Large intestine (tissue), 3 donors: ENCODE results near the gene EFNB2. TPM values are rescaled to one million over a fixed set of nuclear protein-coding genes. Genes with fewer than 3 reads are reported as not detected.

Source experiments
- DNase-seq, 2 donors: peaks; one replicate each; pipeline versions ENCODE4 v3.0.0 to v3.0.0-alpha.2; 2013
- H3K27ac ChIP-seq: one replicate; pipeline ENCODE4 v1.5.1; 2013; ENCODE audit warnings: low read length
- H3K27me3 ChIP-seq: 2 replicates; pipeline ENCODE4 v1.6.1; 2013; ENCODE audit warnings: low read length; ENCODE audit not compliant: control insufficient read depth, insufficient read depth
- H3K36me3 ChIP-seq: 2 replicates; pipeline ENCODE4 v1.6.1; 2013; ENCODE audit warnings: low read length; ENCODE audit not compliant: control insufficient read depth, insufficient read depth
- H3K4me1 ChIP-seq: one replicate; pipeline ENCODE4 v1.6.1; 2013; ENCODE audit warnings: low read length; ENCODE audit not compliant: control insufficient read depth, insufficient read depth
- H3K4me3 ChIP-seq: one replicate; pipeline ENCODE4 v1.5.1; 2013; ENCODE audit warnings: low read length
- H3K9me3 ChIP-seq: one replicate; pipeline ENCODE4 v1.6.1; 2013; ENCODE audit warnings: mild to moderate bottlenecking, low read depth, low read length, moderate library complexity; ENCODE audit not compliant: control insufficient read depth
- WGBS: methylation state at CpG from one replicate; pipeline ENCODE4 v1.1.5; 2013; ENCODE audit warnings: low lambda C conversion rate; ENCODE audit not compliant: insufficient coverage; 5-methylcytosine and 5-hydroxymethylcytosine counted together
- polyA plus RNA-seq: library from polyadenylated mRNA; unstranded; fragments of 120-200 nt; gene quantifications from one replicate; pipeline ENCODE4 v1.2.1, GENCODE V29; 2013

EFNB2 gene
- polyA plus RNA-seq, 1 donor = 28.8 TPM

DNA sequence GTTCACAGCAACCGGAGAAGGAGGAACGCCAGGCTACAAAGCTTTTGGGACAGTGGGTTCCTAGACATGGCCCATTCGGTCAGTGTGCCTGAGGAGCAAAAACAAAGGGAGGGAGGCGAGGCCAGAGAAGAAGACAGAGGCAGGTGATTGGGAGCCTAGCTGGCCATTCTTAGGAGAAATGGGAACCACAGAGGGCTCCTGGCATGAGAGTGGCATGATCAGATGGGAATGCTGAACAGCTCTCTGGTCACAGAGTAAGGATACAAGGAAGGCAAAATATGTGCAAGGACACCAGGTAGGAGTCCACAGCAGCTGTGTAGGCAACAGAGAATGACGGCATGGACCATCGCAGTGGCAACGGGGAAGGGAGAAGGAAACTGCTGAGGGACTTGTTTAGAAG, 82.4 kb downstream of the EFNB2 start:
- no peak for DNase-seq
- Histone ChIP-seq H3K36me3 (no peaks in the 10 kb centered on the region), H3K27me3 (no peaks in the 10 kb centered on the region), H3K4me3 (no peak overlapping the region), H3K27ac (no peak overlapping the region), H3K9me3 (no peaks in the 10 kb centered on the region), H3K4me1 (no peaks in the 10 kb centered on the region)
- 95% methylated on average over 4 of the region's 7 CpGs for WGBS

DNA sequence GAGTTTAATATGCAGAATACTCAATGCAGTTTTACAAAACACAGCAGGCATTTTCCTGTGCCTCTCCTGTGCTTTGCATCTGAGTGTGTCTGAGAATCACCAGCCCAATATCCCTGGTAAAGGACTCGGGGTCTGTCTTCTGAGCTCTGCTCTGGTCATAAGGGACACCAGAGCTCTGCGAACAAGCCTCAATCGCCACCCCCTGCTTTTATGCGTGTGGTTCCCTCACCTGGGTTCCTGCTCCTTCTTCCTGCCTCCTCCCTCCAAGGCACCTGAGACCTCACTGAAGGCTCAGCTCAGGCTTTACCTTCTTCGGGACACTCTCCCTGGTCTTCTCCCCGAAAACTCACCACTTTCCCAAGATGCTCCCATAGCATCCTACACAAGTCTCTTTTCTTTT, 84.5 kb downstream of the EFNB2 start:
- H3K4me3 ChIP-seq = no peak overlapping the region
- H3K27me3 ChIP-seq = no peaks in the 10 kb centered on the region
- no peaks in the 10 kb centered on the region for H3K4me1 ChIP-seq
- WGBS = 100% methylated on average over 2 of the region's 6 CpGs
- DNase-seq = no peak
- no peaks in the 10 kb centered on the region for H3K36me3 ChIP-seq
- no peak overlapping the region for H3K27ac ChIP-seq
- no peaks in the 10 kb centered on the region for H3K9me3 ChIP-seq

DNA sequence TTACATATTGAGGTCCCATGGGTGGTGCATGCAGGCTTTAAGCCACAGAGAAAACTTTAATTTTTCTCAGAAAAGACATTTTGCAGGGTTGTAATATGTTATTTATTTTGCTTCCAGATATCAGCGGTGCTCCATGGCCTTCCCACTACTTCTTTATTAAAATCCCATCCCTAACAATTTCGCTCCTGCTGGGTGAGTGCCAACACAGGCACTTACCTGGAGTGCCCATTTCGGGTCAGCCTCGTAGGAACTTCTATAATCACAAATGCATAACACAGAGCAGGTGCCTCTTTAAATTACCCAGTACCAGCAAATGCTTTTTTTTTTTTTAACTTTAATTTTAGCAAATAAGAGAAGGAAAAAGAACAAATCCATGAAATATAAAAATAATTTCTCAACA, 86.4 kb downstream of the EFNB2 start:
- no CpG with 5 or more reads among the region's 4 CpGs for WGBS
- H3K4me3 ChIP-seq = no peak overlapping the region

DNA sequence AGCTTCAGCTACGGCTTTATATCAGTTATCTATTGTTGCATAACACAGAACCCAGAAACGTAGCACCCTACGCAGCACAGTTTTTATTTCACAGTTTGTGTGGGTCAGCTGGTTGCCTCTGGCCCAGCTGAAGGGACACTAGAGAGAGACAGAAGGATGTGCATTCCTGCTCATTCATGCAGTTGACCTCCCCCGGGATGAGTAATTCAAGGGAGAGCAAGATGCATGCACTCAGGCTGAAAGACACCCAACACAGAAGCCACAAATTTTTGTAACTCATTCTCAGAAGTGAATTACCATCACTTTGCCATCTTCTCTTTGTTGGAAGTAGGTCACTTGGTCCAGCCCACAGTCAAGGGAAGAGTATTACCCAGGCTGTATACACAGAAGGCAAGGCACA, 89.5 kb downstream of the EFNB2 start:
- no peak for DNase-seq
- Histone ChIP-seq H3K27ac (no peak overlapping the region), H3K4me1 (no peaks in the 10 kb centered on the region), H3K36me3 (no peaks in the 10 kb centered on the region), H3K4me3 (no peak overlapping the region), H3K9me3 (no peaks in the 10 kb centered on the region), H3K27me3 (no peaks in the 10 kb centered on the region)
- WGBS = no CpG with 5 or more reads among the region's 4 CpGs

More for the DNA sequence above, 86.4 kb downstream of the EFNB2 start:
- no peaks in the 10 kb centered on the region for H3K4me1 ChIP-seq
- H3K9me3 ChIP-seq = no peaks in the 10 kb centered on the region
- no peak overlapping the region for H3K27ac ChIP-seq
- H3K36me3 ChIP-seq = no peaks in the 10 kb centered on the region
- H3K27me3 ChIP-seq = no peaks in the 10 kb centered on the region
- DNase-seq = no peak

DNA sequence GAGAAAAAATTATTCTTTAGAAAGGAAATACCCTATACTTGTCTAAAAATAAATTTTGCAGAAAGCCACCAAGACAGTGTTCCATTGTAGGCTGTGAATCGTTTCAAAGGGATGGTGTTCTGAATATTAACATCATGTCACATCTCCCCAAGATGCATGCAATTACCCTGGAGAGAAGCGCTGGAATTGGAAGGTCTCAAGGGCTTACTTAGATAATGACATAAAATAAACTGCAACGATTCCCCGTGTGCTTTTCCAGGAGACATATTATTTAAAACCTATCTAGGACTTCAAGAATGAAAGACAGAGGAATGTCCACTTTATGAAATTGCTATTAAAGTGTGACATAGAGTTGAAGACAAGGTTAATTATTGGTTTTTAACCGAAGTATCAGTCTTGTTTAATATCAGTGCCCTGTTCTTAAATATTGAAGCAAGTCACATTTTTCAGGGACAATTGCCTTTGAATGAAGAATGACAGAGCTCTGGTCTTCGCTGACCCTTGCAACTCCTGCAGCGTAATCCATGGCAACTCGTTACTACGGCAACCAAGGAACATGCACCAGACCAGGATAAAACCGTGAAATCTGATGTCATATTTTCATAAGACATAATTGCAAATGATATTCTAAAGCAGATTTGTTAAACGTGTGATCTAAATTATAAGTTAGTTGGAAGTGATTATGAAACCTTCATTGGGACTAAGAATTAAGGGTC, 91.7 kb downstream of the EFNB2 start:
- no peaks in the 10 kb centered on the region for H3K27me3 ChIP-seq
- H3K36me3 ChIP-seq = no peaks in the 10 kb centered on the region
- H3K9me3 ChIP-seq = no peaks in the 10 kb centered on the region
- no peak overlapping the region for H3K27ac ChIP-seq
- no peaks in the 10 kb centered on the region for H3K4me1 ChIP-seq
- no CpG with 5 or more reads among the region's 11 CpGs for WGBS
- no peak overlapping the region for H3K4me3 ChIP-seq
- DNase-seq = no peak

DNA sequence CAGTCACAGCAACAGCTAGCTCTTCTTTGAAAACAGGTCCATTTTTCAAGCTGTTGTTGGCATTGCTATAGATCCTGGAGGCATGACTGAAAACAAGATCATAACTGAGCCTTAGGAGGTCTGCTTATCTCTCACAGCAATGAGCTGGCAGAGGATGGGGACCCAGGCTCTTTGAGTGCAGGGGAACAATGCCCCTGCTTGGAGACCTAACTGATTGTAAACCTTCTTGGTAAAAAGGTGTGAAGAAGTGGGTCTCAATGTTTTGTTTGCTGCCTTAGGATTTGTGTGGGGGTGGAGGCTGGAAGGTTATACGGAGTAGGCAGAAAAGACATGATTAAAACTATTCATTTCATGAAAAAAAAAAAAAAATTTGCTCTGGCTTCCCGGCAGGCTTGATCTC, 94.6 kb downstream of the EFNB2 start:
- no peaks in the 10 kb centered on the region for H3K9me3 ChIP-seq
- no peaks in the 10 kb centered on the region for H3K36me3 ChIP-seq
- H3K27me3 ChIP-seq = no peaks in the 10 kb centered on the region
- H3K4me1 ChIP-seq = no peaks in the 10 kb centered on the region
- no peak overlapping the region for H3K27ac ChIP-seq
- 0% methylated on average over 1 of the region's 2 CpGs for WGBS
- DNase-seq = no peak
- no peak overlapping the region for H3K4me3 ChIP-seq

Other genes starting within 250 kb of the EFNB2 start
- 197 TPM for gene ARGLU1, start 32.5 kb upstream of the EFNB2 start, polyA plus RNA-seq